ENCODE results near the gene TRERF1.

The TRERF1 gene

DNA sequence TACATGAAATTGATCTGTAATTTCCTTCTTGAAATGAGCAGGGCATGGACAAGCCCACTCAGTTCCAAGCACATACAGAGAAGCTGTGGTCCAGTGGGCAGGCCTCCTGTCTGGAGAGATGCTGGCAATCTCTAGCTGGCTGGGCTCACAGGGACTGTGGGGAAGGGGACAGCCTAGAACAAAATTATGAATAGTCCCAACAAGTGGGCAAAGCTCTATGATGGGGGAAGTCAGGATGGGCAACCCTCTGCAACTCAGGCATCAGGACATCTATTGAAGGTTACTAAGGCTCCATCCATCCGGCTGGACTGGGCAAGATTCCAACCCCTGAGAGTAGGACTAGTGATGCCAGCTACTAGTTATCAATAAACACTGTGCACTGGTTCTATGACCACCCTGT, 40.9 kb downstream of the TRERF1 start:
- Histone ChIP-seq H4K20me1 (peaks cover 0 to 39% (median 0%) of the 10 kb centered on the region in 11 experiments; a peak in 6 of 22 replicates), H3K27me3 (no peaks in the 10 kb centered on the region)

DNA sequence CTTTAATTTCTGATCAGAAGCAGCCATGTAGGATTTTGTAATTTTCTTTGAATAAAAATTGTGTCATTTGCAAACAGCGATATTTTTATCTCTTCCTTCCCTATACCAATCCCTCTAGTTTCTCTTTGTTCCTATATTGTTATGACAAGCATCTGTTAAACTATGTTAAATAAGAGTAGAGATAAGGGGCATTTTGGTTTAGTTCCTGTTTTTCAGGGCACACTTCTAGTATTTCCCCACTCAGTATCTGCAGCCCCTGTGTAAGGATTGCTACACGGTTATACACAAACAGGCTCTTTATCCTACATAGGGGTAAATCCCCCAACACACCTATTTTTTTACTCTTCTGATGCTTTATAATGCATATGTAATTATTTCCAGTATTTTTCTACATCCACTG, 42.1 kb downstream of the TRERF1 start:
- Histone ChIP-seq H3K4me3 (peak overlapping the region in 2 of 10 experiments; percentile 19 to 29; a peak in 3 of 20 replicates), H3K27ac (peak overlapping the region in 8 of 11 experiments; percentile 24 to 76 (median 54); a peak in 17 of 22 replicates), H4K20me1 (peaks cover 0 to 44% (median 0%) of the 10 kb centered on the region in 11 experiments; a peak in 6 of 22 replicates), H3K9ac (peak overlapping the region in 5 of 11 experiments; percentile 15 to 56 (median 44); a peak in 7 of 22 replicates), H3K36me3 (peaks cover 0 to 34% (median 10%) of the 10 kb centered on the region in 11 experiments; a peak in 9 of 22 replicates), H3K27me3 (no peaks in the 10 kb centered on the region), H3K9me3 (replicated peaks in 1 of 11) (no peaks in the 10 kb centered on the region), H3K4me1 (peaks cover 13 to 70% (median 42%) of the 10 kb centered on the region in 10 experiments; a peak in 19 of 20 replicates), H3K4me2 (peak overlapping the region; percentile 17 to 89 (median 73); a peak in 20 of 22 replicates)
- TF ChIP-seq Cebpa-rat (IDR thresholded peaks at IDR 0.05) = no peak

More for the DNA sequence above, 40.9 kb downstream of the TRERF1 start:
- Histone ChIP-seq H3K9me3 (replicated peaks in 1 of 11) (no peaks in the 10 kb centered on the region), H3K4me2 (peak overlapping the region in 5 of 11 experiments; percentile 30 to 89 (median 85); a peak in 7 of 22 replicates), H3K9ac (no peak overlapping the region), H3K4me1 (peaks cover 13 to 58% (median 39%) of the 10 kb centered on the region in 10 experiments; a peak in 19 of 20 replicates), H3K4me3 (no peak overlapping the region), H3K36me3 (peaks cover 0 to 34% (median 8%) of the 10 kb centered on the region in 11 experiments; a peak in 9 of 22 replicates), H3K27ac (peak overlapping the region in 6 of 11 experiments; percentile 48 to 76 (median 60); a peak in 9 of 22 replicates)
- no peak for TF ChIP-seq Cebpa-rat (IDR thresholded peaks at IDR 0.05)

DNA sequence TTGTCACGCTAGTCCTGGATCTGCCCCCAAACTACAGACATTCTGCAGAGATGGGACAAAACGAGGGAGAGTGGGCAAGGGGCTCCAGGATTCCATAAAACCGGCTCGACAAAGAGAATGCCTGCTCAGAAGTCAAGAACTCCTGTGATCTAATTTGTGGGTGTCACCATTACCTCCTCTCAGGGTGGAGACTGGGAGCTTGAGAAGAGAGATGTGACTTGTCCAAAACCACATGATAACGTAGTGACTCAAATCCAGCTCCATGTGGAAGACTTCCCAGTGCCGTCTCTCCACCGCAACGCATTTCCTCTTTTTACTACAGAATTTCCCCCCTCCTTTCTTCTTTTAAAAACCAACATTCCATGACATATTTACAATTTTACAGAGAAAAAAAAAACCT, 44.3 kb downstream of the TRERF1 start:
- Histone ChIP-seq H4K20me1 (peaks cover 0 to 43% (median 6%) of the 10 kb centered on the region in 11 experiments; a peak in 9 of 22 replicates), H3K36me3 (peaks cover 0 to 31% (median 6%) of the 10 kb centered on the region in 11 experiments; a peak in 9 of 22 replicates), H3K4me2 (peak overlapping the region in 6 of 11 experiments; percentile 27 to 92 (median 75); a peak in 11 of 22 replicates), H3K9ac (0 out of 22 replicates have a peak overlapping the region, but pooled peaks of 1 of the 11 experiments have one; percentile 11), H3K27me3 (no peaks in the 10 kb centered on the region), H3K4me3 (no peak overlapping the region), H3K9me3 (replicated peaks in 1 of 11) (no peaks in the 10 kb centered on the region), H3K4me1 (peaks cover 13 to 92% (median 50%) of the 10 kb centered on the region in 10 experiments; a peak in 19 of 20 replicates), H3K27ac (peak overlapping the region in 4 of 11 experiments; percentile 27 to 42 (median 36); a peak in 6 of 22 replicates)
- TF ChIP-seq Cebpa-rat (IDR thresholded peaks at IDR 0.05) = no peak

GRCh38 chr6:42406306-42407280, 45.1 kb downstream of the TRERF1 start:
- H3K36me3 ChIP-seq = peaks cover 0 to 32% (median 4%) of the 10 kb centered on the region in 11 experiments; a peak in 6 of 22 replicates
- no peaks in the 10 kb centered on the region for H3K9me3 ChIP-seq (replicated peaks in 1 of 11)
- H3K4me1 ChIP-seq = peaks cover 13 to 98% (median 54%) of the 10 kb centered on the region in 10 experiments; a peak in 19 of 20 replicates
- peak overlapping the region in 4 of 11 experiments; percentile 27 to 42 (median 36); a peak in 6 of 22 replicates for H3K27ac ChIP-seq
- TF ChIP-seq Cebpa-rat (IDR thresholded peaks at IDR 0.05) = no peak
- H3K27me3 ChIP-seq = no peaks in the 10 kb centered on the region
- peak overlapping the region in 6 of 11 experiments; percentile 27 to 92 (median 75); a peak in 11 of 22 replicates for H3K4me2 ChIP-seq
- 0 out of 22 replicates have a peak overlapping the region, but pooled peaks of 1 of the 11 experiments have one; percentile 11 for H3K9ac ChIP-seq
- H4K20me1 ChIP-seq = peaks cover 0 to 49% (median 11%) of the 10 kb centered on the region in 11 experiments; a peak in 10 of 22 replicates
- no peak overlapping the region for H3K4me3 ChIP-seq

GRCh38 chr6:42405021-42405420, 46.7 kb downstream of the TRERF1 start:
- Histone ChIP-seq H3K27ac (peak overlapping the region in 4 of 11 experiments; percentile 9 to 52 (median 34); a peak in 5 of 22 replicates), H3K27me3 (no peaks in the 10 kb centered on the region), H3K4me1 (peaks cover 12 to 84% (median 45%) of the 10 kb centered on the region in 10 experiments; a peak in 19 of 20 replicates), H3K9ac (no peak overlapping the region), H3K9me3 (replicated peaks in 1 of 11) (no peaks in the 10 kb centered on the region), H3K36me3 (peaks cover 0 to 39% (median 4%) of the 10 kb centered on the region in 11 experiments; a peak in 7 of 22 replicates), H3K4me3 (no peak overlapping the region), H3K4me2 (peak overlapping the region in 5 of 11 experiments; percentile 50 to 82 (median 70); a peak in 8 of 22 replicates), H4K20me1 (peaks cover 0 to 49% (median 14%) of the 10 kb centered on the region in 11 experiments; a peak in 11 of 22 replicates)
- no peak for TF ChIP-seq Cebpa-rat (IDR thresholded peaks at IDR 0.05)

GRCh38 chr6:42404484-42404883, 47.2 kb downstream of the TRERF1 start:
- H3K4me3 ChIP-seq = no peak overlapping the region
- peak overlapping the region in 1 of 11 experiments; percentile 48; a peak in 2 of 22 replicates for H3K9ac ChIP-seq
- peak overlapping the region in 5 of 11 experiments; percentile 9 to 52 (median 25); a peak in 6 of 22 replicates for H3K27ac ChIP-seq
- no peaks in the 10 kb centered on the region for H3K9me3 ChIP-seq (replicated peaks in 1 of 11)
- no peaks in the 10 kb centered on the region for H3K27me3 ChIP-seq
- TF ChIP-seq Cebpa-rat (IDR thresholded peaks at IDR 0.05) = no peak
- H3K4me1 ChIP-seq = peaks cover 6 to 79% (median 39%) of the 10 kb centered on the region in 10 experiments; a peak in 18 of 20 replicates
- H3K4me2 ChIP-seq = peak overlapping the region in 5 of 11 experiments; percentile 50 to 82 (median 70); a peak in 10 of 22 replicates
- H4K20me1 ChIP-seq = peaks cover 0 to 49% (median 15%) of the 10 kb centered on the region in 11 experiments; a peak in 11 of 22 replicates
- peaks cover 0 to 44% (median 5%) of the 10 kb centered on the region in 11 experiments; a peak in 9 of 22 replicates for H3K36me3 ChIP-seq

DNA sequence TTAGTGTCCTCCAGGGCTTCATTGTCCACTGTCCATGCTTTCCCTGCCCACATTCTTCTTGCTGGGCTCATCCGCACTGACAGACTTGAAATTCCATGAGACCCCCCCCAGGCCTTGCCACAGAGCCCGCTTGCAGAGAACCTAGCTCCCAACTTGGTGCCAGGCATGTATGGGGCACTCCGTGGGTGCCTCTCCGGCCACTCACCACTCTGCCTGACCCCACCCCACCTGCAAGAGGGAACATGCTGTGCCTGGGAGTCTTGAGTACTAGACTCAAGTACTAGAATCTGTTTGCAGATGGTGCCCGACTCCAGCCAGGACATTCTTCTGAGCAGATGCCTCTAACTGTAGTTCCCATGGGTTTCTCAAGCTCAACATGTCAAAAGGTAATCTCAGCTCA, 47.9 kb downstream of the TRERF1 start:
- no peak for TF ChIP-seq Cebpa-rat (IDR thresholded peaks at IDR 0.05)
- Histone ChIP-seq H3K27ac (peak overlapping the region in 2 of 11 experiments; percentile 44 to 52; a peak in 3 of 22 replicates), H3K9ac (0 out of 22 replicates have a peak overlapping the region, but pooled peaks of 1 of the 11 experiments have one; percentile 48), H3K4me1 (peaks cover 0 to 72% (median 33%) of the 10 kb centered on the region in 10 experiments; a peak in 14 of 20 replicates), H3K36me3 (peaks cover 0 to 51% (median 5%) of the 10 kb centered on the region in 11 experiments; a peak in 10 of 22 replicates), H3K4me2 (peak overlapping the region in 5 of 11 experiments; percentile 50 to 82 (median 70); a peak in 9 of 22 replicates), H3K4me3 (no peak overlapping the region), H3K27me3 (no peaks in the 10 kb centered on the region), H3K9me3 (replicated peaks in 1 of 11) (no peaks in the 10 kb centered on the region), H4K20me1 (peaks cover 0 to 47% (median 16%) of the 10 kb centered on the region in 11 experiments; a peak in 11 of 22 replicates)

- Histone ChIP-seq H4K20me1 (peaks cover 0 to 51% (median 16%) of the 10 kb centered on the region in 11 experiments; a peak in 11 of 22 replicates), H3K9me3 (replicated peaks in 1 of 11) (no peaks in the 10 kb centered on the region), H3K4me2 (peak overlapping the region in 4 of 11 experiments; percentile 50 to 82 (median 72); a peak in 7 of 22 replicates), H3K4me1 (peaks cover 0 to 68% (median 30%) of the 10 kb centered on the region in 10 experiments; a peak in 10 of 20 replicates), H3K27me3 (no peaks in the 10 kb centered on the region), H3K36me3 (peaks cover 0 to 53% (median 6%) of the 10 kb centered on the region in 11 experiments; a peak in 10 of 22 replicates), H3K9ac (no peak overlapping the region; a peak in 1 of 22 replicates), H3K27ac (no peak overlapping the region), H3K4me3 (no peak overlapping the region)
- TF ChIP-seq Cebpa-rat (IDR thresholded peaks at IDR 0.05) = no peak
Measured at GRCh38 chr6:42403421-42403820, 48.3 kb downstream of the TRERF1 start.
